ENCODE measurements around the gene KYAT1. TPM values are rescaled to one million over a fixed set of nuclear protein-coding genes. Genes with fewer than 3 reads are reported as not detected.

The KYAT1 gene
- total and polyA plus RNA-seq, 2 of the 8 experiments (the other 6 are each of a cell fraction or from before 2014, with no cell fraction given) = 30.4 to 42.2 TPM

DNA sequence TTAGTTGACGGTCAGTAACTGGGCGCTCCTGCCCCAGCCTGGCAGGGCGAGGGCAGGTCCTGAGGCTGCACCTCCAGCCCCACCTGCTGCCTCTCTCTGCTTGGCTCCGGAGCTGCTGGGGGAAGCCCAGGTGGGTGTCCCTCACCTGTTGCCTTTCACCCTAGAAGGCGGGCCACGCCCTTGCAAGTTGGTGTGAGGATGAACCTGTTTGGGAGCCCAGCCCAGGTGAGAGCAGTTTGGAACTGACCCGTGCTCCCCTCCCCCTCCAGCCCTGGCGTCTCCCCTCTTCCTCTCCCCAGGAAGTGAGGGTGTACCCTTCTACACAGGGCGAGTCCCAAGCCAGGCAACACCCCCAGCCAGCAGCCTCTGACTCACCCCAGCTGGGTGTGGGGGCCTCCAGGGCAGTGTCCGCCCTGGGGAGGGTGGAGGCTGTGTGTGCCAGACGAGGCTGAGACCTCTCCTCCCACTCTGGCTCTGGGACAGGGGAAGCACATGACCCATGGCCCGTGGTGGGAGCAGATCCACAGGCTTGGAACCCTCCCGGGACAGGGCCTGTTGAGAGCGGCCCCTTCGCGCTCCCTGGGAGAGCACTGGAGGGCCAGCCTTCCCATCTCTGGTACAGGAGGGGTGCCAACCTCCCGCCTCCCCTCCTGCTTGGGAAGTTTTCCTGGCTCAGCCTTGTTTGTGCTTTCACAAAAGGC lies 10.6 kb upstream of the KYAT1 start:
- ChIA-PET POLR2A (ENCODE audit: partially characterized antibody) (interaction anchor here (1.4 kb wide), 1 partner anchor 11 kb away, joined by 4 read pairs; the partner anchor contains the start of genes KYAT1 and LRRC8A), CTCF (ENCODE audit: partially characterized antibody) (interaction anchor here (0.5 to 1.6 kb wide), 4 partner anchors 10 to 1013 kb away, joined by 3 to 6 read pairs (median 4); partner anchors contain the start of genes KYAT1 and LRRC8A)
- H3K9me3 ChIP-seq (ENCODE audit: insufficient read depth in 2 of 2, low read depth in 1 of 2, low read length in 1 of 2) = no peaks in the 10 kb centered on the region

More for the DNA sequence above, 10.6 kb upstream of the KYAT1 start:
- H4K8ac ChIP-seq (ENCODE audit: extremely low read depth, insufficient read depth, low read length) = no peak overlapping the region
- H3K23me2 ChIP-seq (ENCODE audit: low read depth, low read length) = no peaks in the 10 kb centered on the region
- H3K23ac ChIP-seq (ENCODE audit: insufficient read length) = no peak overlapping the region
- no peaks in the 10 kb centered on the region for H3K27me3 ChIP-seq (replicated peaks in 1 of 4; ENCODE audit: control insufficient read depth in 3 of 4, extremely low read depth in 1 of 4, insufficient read depth in 3 of 4, low read length in 3 of 4)
- TF ChIP-seq BRCA1 (IDR thresholded peaks at IDR 0.05; ENCODE audit: low read depth, low read length) (no peak), EGR1 (IDR thresholded peaks at IDR 0.05; ENCODE audit: borderline replicate concordance, low read depth, low read length) (no peak), RBBP5 (IDR thresholded peaks at IDR 0.05; ENCODE audit: borderline replicate concordance, low read depth, low read length) (no peak), EP300 (IDR thresholded peaks at IDR 0.05; ENCODE audit: borderline replicate concordance in 1 of 2, low read depth in 2 of 2, low read length in 2 of 2) (no peak), GABPA (IDR thresholded peaks at IDR 0.05; ENCODE audit: borderline replicate concordance, insufficient read depth, low read length) (no peak), POLR2A (IDR thresholded peaks at IDR 0.05; ENCODE audit: control extremely low read depth in 1 of 2, low read depth in 2 of 2, low read length in 2 of 2) (no peak; a peak in 1 of 3 replicates)
- TF ChIP-seq, protein P1, sequence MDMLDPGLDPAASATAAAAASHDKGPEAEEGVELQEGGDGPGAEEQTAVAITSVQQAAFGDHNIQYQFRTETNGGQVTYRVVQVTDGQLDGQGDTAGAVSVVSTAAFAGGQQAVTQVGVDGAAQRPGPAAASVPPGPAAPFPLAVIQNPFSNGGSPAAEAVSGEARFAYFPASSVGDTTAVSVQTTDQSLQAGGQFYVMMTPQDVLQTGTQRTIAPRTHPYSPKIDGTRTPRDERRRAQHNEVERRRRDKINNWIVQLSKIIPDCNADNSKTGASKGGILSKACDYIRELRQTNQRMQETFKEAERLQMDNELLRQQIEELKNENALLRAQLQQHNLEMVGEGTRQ (IDR thresholded peaks at IDR 0.05; ENCODE audit: low read length) = no peak
- peak overlapping the region; percentile 40; the same call in 1 of the 2 replicates for H3K27ac ChIP-seq (ENCODE audit: low read depth, low read length)
- FAIRE-seq (no peak), DNase-seq (ENCODE audit: low read depth in 1 of 2, low spot score in 2 of 2) (no peak)
- peaks cover 0 to 82% of the 10 kb centered on the region in 2 experiments; a peak in 3 of 4 replicates for H3K79me2 ChIP-seq (ENCODE audit: control insufficient read depth in 1 of 2, insufficient read depth in 2 of 2, low read length in 2 of 2)
- H4K91ac ChIP-seq (replicated peaks; ENCODE audit: insufficient read length, low read length) = peak overlapping the region; percentile 12
- no peak overlapping the region for H2BK120ac ChIP-seq (replicated peaks; ENCODE audit: low read depth, low read length)
- no peak overlapping the region for H3K4ac ChIP-seq (replicated peaks; ENCODE audit: insufficient read length, low read depth, low read length)
- peaks cover 2 to 18% (median 6%) of the 10 kb centered on the region in 4 experiments; a peak in 5 of 8 replicates for H3K36me3 ChIP-seq (ENCODE audit: control insufficient read depth in 2 of 4, insufficient read depth in 4 of 4, low read length in 3 of 4)
- no peak overlapping the region; a peak in 1 of 4 replicates for H3K4me2 ChIP-seq (ENCODE audit: insufficient read depth in 1 of 2, low read depth in 2 of 2, low read length in 2 of 2)
- peak overlapping the region; percentile 4 for H4K5ac ChIP-seq (ENCODE audit: insufficient read length, low read depth, low read length)
- no peak overlapping the region for H3K14ac ChIP-seq (ENCODE audit: insufficient read length)
- no peak overlapping the region for H3K4me3 ChIP-seq (ENCODE audit: extremely low read depth in 1 of 4, insufficient read depth in 2 of 4, low read depth in 3 of 4, low read length in 4 of 4)
- peak overlapping the region; percentile 60; the same call in 1 of the 2 replicates for H2BK5ac ChIP-seq (ENCODE audit: low read depth, low read length)
- H3K9ac ChIP-seq (replicated peaks in 1 of 4; ENCODE audit: extremely low read depth in 1 of 4, low read depth in 3 of 4, low read length in 3 of 4) = no peak overlapping the region
- WGBS, 2 experiments (ENCODE audit: extremely low coverage in 1 of 2, insufficient coverage in 1 of 2, insufficient read length in 1 of 2, insufficient replicate concordance in 2 of 2, low coverage in 1 of 2, low lambda C conversion rate in 2 of 2, missing lambda C conversion rate in 1 of 2) = 93% methylated on average over 16 of the region's 17 CpGs; no CpG with 5 or more reads in 1 of the 2 experiments
- no peak overlapping the region for H2AK5ac ChIP-seq (ENCODE audit: low read depth, low read length)
- no peak overlapping the region for H3K18ac ChIP-seq (ENCODE audit: extremely low read depth, low read length)
- H3K4me1 ChIP-seq (replicated peaks in 1 of 4; ENCODE audit: control insufficient read depth in 3 of 4, insufficient read depth in 4 of 4, low read length in 3 of 4) = peaks cover 2 to 32% (median 19%) of the 10 kb centered on the region in 4 experiments
- H2AFZ ChIP-seq (ENCODE audit: low read length) = no peak overlapping the region
- H2BK20ac ChIP-seq (ENCODE audit: low read length) = no peak overlapping the region
- peaks cover 0 to 15% of the 10 kb centered on the region in 2 experiments for H4K20me1 ChIP-seq (replicated peaks in 1 of 2; ENCODE audit: control insufficient read depth in 1 of 2, insufficient read depth in 2 of 2, low read length in 2 of 2)
- no peak overlapping the region for H3K56ac ChIP-seq (replicated peaks; ENCODE audit: insufficient read length, low read depth, low read length)
- H3K79me1 ChIP-seq (ENCODE audit: low read depth, low read length) = peaks cover 7% of the 10 kb centered on the region
- H2BK12ac ChIP-seq (ENCODE audit: low read depth, low read length) = no peak overlapping the region
- no peak overlapping the region for H2BK15ac ChIP-seq (ENCODE audit: low read length)

All from H1 (cell line).